ENCODE measurements around the gene BNC2.

DNA sequence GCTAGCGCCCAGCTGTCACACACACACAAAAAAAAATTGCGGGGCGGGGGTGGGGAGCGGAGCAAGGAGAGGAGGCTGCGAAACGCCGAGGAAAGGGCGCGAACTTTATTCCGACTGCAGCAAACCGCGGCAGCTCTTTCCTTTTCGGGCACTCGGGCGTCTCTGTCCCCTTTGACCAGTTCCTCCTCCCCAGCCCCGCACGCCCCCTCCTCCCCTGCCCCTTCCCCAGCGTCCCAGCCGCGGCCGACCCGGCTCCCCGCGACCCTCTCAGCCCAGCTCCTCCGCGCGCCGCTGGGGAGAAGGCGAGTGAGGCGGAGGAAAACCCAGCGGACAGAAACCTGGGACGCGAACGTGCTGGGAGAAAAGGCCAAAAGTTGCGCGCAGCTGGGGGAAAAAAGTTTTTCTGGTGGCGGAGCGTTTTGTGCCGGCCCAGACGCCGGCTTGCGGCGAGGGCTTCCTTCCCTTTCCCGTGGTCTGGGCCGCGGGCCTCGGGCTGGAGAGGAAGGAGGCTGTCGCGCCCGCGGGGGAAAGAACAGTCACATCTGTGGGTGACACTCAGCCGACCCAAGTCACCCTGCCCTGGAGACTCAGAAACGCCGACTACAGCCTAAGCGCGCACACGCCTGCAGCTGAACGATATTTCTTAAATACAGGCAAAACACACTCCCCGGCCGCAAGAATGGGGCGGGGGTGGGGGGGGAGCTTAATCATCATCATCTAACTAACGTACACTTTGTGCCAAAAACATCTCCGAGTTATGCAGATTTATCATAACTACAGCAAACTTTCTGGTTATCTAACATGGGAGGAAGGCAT, 1.1 kb upstream of the BNC2 start:
- TF ChIP-seq, protein P1, sequence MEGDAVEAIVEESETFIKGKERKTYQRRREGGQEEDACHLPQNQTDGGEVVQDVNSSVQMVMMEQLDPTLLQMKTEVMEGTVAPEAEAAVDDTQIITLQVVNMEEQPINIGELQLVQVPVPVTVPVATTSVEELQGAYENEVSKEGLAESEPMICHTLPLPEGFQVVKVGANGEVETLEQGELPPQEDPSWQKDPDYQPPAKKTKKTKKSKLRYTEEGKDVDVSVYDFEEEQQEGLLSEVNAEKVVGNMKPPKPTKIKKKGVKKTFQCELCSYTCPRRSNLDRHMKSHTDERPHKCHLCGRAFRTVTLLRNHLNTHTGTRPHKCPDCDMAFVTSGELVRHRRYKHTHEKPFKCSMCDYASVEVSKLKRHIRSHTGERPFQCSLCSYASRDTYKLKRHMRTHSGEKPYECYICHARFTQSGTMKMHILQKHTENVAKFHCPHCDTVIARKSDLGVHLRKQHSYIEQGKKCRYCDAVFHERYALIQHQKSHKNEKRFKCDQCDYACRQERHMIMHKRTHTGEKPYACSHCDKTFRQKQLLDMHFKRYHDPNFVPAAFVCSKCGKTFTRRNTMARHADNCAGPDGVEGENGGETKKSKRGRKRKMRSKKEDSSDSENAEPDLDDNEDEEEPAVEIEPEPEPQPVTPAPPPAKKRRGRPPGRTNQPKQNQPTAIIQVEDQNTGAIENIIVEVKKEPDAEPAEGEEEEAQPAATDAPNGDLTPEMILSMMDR (IDR thresholded peaks at IDR 0.05) = no peak
- TF ChIP-seq EP300 (IDR thresholded peaks at IDR 0.05) = no peak
